ENCODE results near the gene ATP8B3.

ATP8B3 gene

DNA sequence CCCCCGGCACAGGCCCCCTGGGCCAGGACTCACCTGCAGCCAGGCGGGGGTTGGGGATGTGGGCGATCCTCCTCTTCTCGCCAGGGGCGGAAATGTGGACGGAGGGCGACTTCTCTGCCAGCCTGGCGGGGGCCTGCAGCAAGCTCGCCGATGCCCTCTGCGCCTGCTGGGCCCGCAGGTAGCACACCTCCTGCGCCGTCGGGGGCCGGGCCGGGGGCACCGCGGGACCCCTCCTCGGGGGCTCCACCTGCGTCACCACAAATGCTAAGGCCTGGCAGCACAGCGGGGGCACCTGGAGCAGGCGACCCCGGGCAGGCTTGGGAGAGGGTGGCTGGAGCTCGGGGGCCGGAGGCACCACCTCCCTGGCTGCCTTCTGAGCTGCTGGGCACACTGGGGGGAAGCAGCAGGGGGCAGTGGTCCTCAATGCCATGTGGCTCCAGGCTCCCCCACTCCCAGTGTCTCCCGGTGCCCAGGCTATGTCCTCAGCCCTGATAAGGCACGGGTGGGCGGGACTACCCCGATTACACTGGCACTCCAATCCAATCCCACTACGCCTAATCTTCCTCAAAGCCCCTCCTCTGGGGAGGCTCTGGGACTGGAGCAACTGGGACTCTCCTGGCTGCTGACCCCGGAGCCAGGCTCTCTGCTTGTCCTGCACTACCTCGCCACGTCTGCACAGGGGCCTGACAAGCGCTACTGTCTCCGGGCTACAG lies 11.6 kb upstream of the ATP8B3 start:
- Histone ChIP-seq H3K27me3 (replicated peaks; ENCODE audit: control insufficient read depth, insufficient read depth, low read length) (no peaks in the 10 kb centered on the region), H3K4me3 (replicated peaks; ENCODE audit: low read depth, low read length) (no peak overlapping the region), H3K36me3 (ENCODE audit: control insufficient read depth, insufficient read depth, low read length) (peaks cover 29% of the 10 kb centered on the region)
- TF ChIP-seq, protein P1, sequence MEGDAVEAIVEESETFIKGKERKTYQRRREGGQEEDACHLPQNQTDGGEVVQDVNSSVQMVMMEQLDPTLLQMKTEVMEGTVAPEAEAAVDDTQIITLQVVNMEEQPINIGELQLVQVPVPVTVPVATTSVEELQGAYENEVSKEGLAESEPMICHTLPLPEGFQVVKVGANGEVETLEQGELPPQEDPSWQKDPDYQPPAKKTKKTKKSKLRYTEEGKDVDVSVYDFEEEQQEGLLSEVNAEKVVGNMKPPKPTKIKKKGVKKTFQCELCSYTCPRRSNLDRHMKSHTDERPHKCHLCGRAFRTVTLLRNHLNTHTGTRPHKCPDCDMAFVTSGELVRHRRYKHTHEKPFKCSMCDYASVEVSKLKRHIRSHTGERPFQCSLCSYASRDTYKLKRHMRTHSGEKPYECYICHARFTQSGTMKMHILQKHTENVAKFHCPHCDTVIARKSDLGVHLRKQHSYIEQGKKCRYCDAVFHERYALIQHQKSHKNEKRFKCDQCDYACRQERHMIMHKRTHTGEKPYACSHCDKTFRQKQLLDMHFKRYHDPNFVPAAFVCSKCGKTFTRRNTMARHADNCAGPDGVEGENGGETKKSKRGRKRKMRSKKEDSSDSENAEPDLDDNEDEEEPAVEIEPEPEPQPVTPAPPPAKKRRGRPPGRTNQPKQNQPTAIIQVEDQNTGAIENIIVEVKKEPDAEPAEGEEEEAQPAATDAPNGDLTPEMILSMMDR (IDR thresholded peaks at IDR 0.05; ENCODE audit: insufficient read depth, low read length, poor library complexity, severe bottlenecking) = no peak
- no peak for DNase-seq (ENCODE audit: extremely low read depth, insufficient read length)

DNA sequence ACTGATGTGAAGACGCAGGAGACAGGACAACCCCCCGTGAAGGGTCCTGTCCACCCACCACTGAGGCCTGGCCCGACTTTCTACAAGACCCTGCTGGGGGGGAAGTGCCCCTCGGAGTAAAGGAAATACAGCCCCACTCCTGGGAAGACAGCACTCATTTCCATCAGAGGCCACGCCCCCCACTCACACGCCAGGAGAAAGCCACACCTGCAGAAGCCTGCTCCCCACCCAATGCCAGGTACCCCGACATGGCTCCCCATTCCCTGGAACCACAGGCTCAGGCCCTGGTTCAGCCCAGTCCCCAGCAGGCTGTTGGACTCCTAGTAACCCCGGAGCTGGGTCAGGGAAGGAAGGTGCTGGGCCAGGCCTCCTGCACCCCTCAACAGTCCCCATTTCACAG lies 10.9 kb upstream of the ATP8B3 start:
- DNase-seq (ENCODE audit: extremely low read depth, insufficient read length) = no peak
- TF ChIP-seq, protein P1 (IDR thresholded peaks at IDR 0.05; ENCODE audit: insufficient read depth, low read length, poor library complexity, severe bottlenecking) = no peak
- Histone ChIP-seq H3K36me3 (ENCODE audit: control insufficient read depth, insufficient read depth, low read length) (peaks cover 33% of the 10 kb centered on the region), H3K27me3 (replicated peaks; ENCODE audit: control insufficient read depth, insufficient read depth, low read length) (no peaks in the 10 kb centered on the region), H3K4me3 (replicated peaks; ENCODE audit: low read depth, low read length) (no peak overlapping the region)

DNA sequence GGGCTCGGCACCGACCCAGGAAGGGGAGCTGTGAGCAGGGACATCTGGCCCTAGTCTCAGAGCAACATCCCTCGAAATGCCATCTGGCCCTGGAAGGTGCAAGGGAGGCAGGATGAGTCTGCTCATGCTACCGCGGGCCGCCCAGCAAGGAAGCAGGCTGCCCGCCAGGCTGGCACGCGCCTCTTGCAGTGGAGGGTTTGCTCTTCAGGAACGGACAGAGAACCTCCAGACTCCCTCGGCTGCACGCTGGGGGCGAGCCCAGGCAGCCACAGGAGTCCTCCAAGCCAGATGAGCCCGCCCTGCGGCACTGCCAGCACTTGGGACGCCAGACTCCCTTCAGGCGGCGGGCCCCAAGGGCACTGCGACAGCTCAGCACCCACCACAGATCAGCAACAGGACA lies 10.1 kb upstream of the ATP8B3 start:
- H3K27me3 ChIP-seq (replicated peaks; ENCODE audit: control insufficient read depth, insufficient read depth, low read length) = no peaks in the 10 kb centered on the region
- no peak overlapping the region for H3K4me3 ChIP-seq (replicated peaks; ENCODE audit: low read depth, low read length)
- no peak for DNase-seq (ENCODE audit: extremely low read depth, insufficient read length)
- TF ChIP-seq, protein P1 (IDR thresholded peaks at IDR 0.05; ENCODE audit: insufficient read depth, low read length, poor library complexity, severe bottlenecking) = no peak
- peaks cover 38% of the 10 kb centered on the region for H3K36me3 ChIP-seq (ENCODE audit: control insufficient read depth, insufficient read depth, low read length)

DNA sequence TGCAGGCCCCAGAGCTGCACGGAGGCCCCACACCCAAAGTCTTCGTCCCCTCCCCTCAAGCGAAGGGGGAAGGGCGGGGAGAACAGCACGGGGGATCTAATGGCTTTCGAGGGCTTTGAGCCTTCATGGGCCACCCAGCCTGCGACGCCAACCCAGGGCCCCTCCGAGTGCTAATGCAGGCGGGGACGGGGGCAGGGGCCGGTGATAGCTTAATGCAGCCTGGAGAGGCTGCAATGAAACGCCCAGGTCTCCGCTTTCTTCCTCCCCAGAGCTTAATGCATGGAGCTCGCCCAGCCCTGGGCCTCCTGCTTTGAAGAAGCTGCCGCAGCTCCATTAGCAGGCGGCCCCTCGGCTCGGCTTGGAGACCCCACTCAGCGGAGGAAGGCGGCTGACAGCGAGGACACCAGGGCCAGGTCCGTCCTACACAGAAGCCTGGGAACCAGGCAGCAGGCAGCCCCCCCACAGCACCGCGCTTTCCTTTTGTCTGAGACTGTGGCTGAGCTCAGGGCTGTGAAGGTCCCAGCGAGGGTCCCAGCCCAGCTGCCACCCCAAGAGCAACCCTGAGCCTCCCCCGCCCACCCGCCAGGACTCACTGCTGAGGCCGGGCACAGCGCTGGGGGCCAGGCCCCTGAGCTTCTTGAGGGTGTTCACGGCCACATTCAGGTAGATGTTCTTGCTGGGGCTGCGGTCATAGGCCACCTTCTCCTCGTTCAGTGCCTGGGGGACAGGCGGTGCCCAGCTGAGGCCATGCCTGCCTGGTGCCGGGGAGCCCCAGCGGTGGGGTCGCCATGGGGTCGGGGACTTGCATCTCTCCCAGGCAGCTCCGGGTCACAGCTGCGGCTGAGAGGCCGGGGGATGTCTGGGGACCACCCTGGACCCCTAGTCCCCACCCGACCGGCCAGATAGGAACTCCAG lies 7.5 kb upstream of the ATP8B3 start:
- peak; percentile 11 for DNase-seq (ENCODE audit: extremely low read depth, insufficient read length)
- peaks cover 43% of the 10 kb centered on the region for H3K36me3 ChIP-seq (ENCODE audit: control insufficient read depth, insufficient read depth, low read length)
- no peaks in the 10 kb centered on the region for H3K27me3 ChIP-seq (replicated peaks; ENCODE audit: control insufficient read depth, insufficient read depth, low read length)
- H3K4me3 ChIP-seq (replicated peaks; ENCODE audit: low read depth, low read length) = no peak overlapping the region
- TF ChIP-seq, protein P1 (IDR thresholded peaks at IDR 0.05; ENCODE audit: insufficient read depth, low read length, poor library complexity, severe bottlenecking) = no peak

DNA sequence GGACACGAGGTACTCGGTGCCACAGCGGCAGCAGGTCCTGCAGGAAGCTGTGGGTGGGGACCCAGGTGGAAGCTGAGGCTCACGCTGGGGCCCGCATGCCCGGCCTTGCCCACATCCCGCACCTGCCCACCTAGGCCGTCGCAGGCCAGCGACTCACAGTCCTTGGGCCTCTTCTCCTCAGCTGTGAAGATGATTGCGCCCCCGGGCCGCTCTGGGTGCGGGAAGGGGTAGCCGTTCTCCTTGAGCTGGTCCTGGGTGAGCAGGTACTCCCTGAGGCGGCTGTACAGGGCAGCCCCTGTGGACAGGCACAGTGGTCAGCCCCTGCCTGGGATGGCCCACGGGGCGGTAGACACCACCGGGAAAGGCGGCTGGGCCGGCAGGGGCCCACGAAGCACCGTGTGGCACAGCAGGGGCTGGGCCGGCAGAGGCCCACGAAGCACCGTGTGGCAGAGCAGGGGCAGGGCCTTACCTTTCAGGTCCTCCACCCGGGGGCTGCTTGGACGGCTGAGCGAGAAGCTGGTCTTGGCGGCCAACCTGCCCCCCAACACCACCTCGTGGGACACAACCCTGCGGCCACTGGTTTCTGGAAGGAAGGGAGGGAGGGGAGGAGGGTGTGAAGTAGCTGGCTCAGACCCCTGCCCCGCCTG lies 6.6 kb upstream of the ATP8B3 start:
- DNase-seq (ENCODE audit: extremely low read depth, insufficient read length) = peak; percentile 6
- Histone ChIP-seq H3K27me3 (replicated peaks; ENCODE audit: control insufficient read depth, insufficient read depth, low read length) (no peaks in the 10 kb centered on the region), H3K36me3 (ENCODE audit: control insufficient read depth, insufficient read depth, low read length) (peaks cover 41% of the 10 kb centered on the region), H3K4me3 (replicated peaks; ENCODE audit: low read depth, low read length) (no peak overlapping the region)
- TF ChIP-seq, protein P1 (IDR thresholded peaks at IDR 0.05; ENCODE audit: insufficient read depth, low read length, poor library complexity, severe bottlenecking) = no peak
